Measurements from ENCODE around the gene PHF13. TPM values are rescaled to one million over a fixed set of nuclear protein-coding genes. Genes with fewer than 3 reads are reported as not detected.
"Not testable (repeated sequence)": the region's sequence is repeated elsewhere in the genome, so short reads cannot be mapped to it uniquely, and the experiment has no call there.

The PHF13 gene
- polyA plus RNA-seq, 1 experiment = 9.4 TPM

DNA sequence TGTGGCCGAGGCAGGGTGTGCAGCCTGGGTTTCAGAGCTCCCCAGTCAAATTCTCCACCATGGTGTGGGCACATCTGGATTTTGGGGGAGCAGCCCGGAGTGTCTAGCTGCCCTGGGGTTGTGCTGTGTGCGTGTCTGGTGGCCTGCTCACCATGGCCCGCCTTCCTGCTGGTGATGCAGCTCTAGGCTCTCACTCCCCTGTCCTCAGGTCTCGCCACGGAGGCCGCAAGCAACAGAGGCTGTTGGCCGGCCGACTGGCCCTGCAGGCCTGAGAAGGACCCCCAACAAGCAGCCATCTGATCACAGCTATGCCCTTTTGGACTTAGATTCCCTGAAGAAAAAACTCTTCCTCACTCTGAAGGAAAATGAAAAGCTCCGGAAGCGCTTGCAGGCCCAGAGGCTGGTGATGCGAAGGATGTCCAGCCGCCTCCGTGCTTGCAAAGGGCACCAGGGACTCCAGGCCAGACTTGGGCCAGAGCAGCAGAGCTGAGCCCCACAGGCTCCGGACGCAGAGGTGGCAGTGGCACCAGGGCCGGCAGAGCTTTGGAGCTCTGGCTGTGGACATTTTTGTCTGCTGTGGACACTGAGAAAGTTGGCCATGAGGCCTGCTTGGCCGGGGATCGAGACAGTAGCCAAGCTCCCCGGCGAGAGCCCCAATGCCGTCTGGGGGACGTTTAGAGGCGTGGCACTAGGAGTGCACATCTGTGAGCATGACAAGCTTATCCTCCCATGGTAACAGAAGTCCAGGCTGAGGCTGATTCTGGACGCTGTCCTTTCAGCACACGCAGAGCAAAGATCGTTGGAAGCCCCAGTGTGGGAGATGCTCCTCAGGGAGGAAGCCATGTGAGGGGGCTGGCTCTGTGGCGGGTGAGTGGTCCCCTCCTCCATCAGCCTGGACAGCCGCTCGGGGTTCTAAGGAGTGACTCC lies 19.3 kb downstream of the PHF13 start:
- ChIA-PET POLR2A (no interaction called here), CTCF (interaction anchor here (0.5 to 6.1 kb wide), 5 partner anchors 9 to 55 kb away, joined by 3 to 28 read pairs (median 4); no protein-coding TSS in a partner anchor)
- H3K27me3 ChIP-seq (ENCODE audit: control insufficient read depth, insufficient read depth, low read length) = no peaks in the 10 kb centered on the region
- TF ChIP-seq, protein P1, sequence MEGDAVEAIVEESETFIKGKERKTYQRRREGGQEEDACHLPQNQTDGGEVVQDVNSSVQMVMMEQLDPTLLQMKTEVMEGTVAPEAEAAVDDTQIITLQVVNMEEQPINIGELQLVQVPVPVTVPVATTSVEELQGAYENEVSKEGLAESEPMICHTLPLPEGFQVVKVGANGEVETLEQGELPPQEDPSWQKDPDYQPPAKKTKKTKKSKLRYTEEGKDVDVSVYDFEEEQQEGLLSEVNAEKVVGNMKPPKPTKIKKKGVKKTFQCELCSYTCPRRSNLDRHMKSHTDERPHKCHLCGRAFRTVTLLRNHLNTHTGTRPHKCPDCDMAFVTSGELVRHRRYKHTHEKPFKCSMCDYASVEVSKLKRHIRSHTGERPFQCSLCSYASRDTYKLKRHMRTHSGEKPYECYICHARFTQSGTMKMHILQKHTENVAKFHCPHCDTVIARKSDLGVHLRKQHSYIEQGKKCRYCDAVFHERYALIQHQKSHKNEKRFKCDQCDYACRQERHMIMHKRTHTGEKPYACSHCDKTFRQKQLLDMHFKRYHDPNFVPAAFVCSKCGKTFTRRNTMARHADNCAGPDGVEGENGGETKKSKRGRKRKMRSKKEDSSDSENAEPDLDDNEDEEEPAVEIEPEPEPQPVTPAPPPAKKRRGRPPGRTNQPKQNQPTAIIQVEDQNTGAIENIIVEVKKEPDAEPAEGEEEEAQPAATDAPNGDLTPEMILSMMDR (IDR thresholded peaks at IDR 0.05; ENCODE audit: insufficient read depth, low read depth, low read length) = no peak
- no peak overlapping the region for H3K4me3 ChIP-seq (ENCODE audit: low read depth, low read length)
- peaks cover 35% of the 10 kb centered on the region for H3K36me3 ChIP-seq (ENCODE audit: control insufficient read depth, insufficient read depth, low read length)
- DNase-seq (ENCODE audit: low read depth) = no peak

DNA sequence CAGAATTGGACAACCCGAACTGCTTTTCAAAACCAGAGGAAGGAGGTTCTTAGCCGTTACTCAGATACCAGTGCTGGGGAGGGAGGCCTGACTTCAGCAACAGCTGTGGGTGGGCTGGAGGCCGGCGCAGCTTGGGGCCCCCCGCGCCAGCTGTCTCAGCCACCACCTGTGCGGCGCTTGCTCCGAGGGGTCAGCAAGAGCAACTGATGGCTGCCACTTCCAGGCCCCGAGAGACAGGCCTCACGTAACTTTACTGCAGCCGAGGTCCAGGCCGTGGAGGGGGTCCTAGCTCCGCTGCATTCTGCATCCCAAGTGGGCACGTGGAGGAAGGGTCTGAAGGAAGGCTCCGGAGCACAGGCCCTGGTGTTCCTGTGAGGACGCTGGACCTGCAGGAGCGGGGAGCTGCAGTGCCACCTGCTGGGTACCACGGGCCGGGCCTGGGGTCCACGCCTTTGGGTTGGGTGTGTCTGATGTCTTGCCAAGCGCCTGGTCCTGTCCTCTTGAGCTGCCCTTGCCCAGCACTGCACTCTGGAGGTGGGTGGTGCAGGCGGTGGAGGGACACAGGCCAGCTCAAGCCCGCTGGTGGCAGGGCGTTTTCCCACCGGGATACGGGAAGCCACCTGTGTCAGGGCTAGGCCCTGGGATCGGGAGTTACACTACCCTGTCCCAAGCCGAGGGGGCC lies 21.0 kb downstream of the PHF13 start:
- no peak for DNase-seq (ENCODE audit: low read depth)
- CTCF ChIA-PET = interaction anchor here (0.8 to 6.1 kb wide), 8 partner anchors 8 to 147 kb away, joined by 3 to 28 read pairs (median 4); partner anchors contain the start of gene NOL9
- Histone ChIP-seq H3K4me3 (ENCODE audit: low read depth, low read length) (no peak overlapping the region), H3K27me3 (ENCODE audit: control insufficient read depth, insufficient read depth, low read length) (no peaks in the 10 kb centered on the region), H3K36me3 (ENCODE audit: control insufficient read depth, insufficient read depth, low read length) (peaks cover 22% of the 10 kb centered on the region)
- TF ChIP-seq, protein P1 (IDR thresholded peaks at IDR 0.05; ENCODE audit: insufficient read depth, low read depth, low read length) = peak; percentile 52
- POLR2A ChIA-PET = no interaction called here

DNA sequence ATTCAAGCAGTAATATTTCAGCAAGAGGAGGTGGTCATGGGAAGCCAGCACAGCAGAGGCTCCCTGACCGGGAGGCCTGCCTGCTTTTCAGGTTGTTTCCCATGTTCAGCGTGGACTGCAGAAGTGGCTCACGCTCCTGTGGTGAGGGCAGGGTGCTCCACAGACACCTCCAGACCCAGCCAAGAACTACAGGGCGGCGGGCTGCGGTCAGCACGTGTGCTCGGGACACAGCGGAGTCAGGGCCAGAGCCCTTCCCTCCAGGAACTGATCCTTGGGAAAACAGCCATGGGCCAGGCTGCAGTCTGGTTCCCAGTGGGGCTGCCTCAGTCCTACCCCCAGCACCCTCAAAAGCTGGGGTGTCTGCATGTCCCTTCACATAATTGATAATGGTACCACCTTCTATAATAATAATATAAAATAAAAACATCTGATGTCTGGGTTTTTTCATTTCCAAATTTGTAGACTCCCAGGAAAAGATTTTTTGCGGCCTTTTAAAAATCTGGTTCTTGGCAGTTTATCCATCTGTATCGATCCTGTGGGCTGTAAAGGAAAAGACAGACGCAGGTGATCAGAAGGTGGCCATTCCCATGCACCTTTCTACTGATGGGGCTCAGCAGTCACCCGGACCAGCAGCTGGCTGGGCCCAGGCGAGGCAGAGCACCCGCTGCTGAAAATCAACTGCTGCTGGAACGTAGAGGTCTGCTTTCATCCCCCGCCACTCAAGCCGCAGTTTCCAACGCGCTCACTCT lies 21.8 kb downstream of the PHF13 start:
- DNase-seq (ENCODE audit: low read depth) = no peak
- CTCF ChIA-PET = interaction anchor here (0.8 to 6.1 kb wide), 7 partner anchors 9 to 148 kb away, joined by 3 to 28 read pairs (median 4); partner anchors contain the start of gene NOL9

DNA sequence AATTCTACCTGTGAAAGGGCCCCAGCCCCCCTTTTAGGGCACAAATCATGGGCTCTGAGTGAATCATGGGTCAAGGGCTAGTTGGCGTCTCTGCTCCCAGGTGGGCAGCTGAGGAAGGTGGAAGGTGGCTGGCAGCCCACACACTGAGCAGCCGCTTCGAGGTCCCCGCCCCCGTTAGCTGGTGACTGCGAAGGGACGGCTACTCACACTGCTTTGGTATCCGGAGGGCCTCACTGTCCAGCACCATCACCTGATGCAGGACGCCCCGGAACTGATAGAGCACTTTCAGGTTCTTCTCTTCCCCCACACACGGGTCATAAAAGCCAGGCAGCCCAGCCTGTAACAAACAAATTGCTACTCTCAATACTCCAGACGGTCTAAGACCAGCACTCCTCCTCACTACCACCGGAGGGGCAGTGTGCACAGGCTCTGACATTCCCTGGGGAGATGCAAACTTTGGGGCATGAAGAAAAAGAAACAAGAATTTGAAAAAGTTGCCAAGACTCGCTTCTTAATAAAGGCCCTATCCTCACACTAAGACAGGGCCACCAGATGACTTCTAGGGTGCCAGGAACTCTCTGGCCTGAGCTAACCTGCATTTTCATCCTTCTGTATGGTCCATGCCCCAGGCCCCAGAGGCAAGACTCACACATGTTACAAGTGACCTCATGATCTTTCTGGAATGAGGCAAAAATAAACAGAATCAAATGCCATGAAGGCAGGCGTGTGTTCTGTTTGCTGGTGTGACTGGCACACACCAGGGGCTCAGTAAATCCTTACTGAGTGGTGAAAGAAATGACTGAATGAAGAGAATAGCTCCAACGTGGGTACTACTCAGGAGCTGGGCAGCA lies 22.6 kb downstream of the PHF13 start:
- Histone ChIP-seq H3K36me3 (ENCODE audit: control insufficient read depth, insufficient read depth, low read length) (peaks cover 22% of the 10 kb centered on the region), H3K27me3 (ENCODE audit: control insufficient read depth, insufficient read depth, low read length) (no peaks in the 10 kb centered on the region), H3K4me3 (ENCODE audit: low read depth, low read length) (no peak overlapping the region)
- TF ChIP-seq, protein P1 (IDR thresholded peaks at IDR 0.05; ENCODE audit: insufficient read depth, low read depth, low read length) = no peak
- DNase-seq (ENCODE audit: low read depth) = no peak
- CTCF ChIA-PET = interaction anchor here (0.7 to 6.1 kb wide), 7 partner anchors 9 to 146 kb away, joined by 3 to 28 read pairs (median 3); no protein-coding TSS in a partner anchor
- POLR2A ChIA-PET = interaction anchor here (0.8 kb wide), 1 partner anchor 12 kb away, joined by 5 read pairs; the partner anchor contains the start of gene THAP3

More for the DNA sequence above, 21.8 kb downstream of the PHF13 start:
- Histone ChIP-seq H3K36me3 (ENCODE audit: control insufficient read depth, insufficient read depth, low read length) (peaks cover 22% of the 10 kb centered on the region), H3K27me3 (ENCODE audit: control insufficient read depth, insufficient read depth, low read length) (no peaks in the 10 kb centered on the region), H3K4me3 (ENCODE audit: low read depth, low read length) (no peak overlapping the region)
- POLR2A ChIA-PET = no interaction called here
- TF ChIP-seq, protein P1 (IDR thresholded peaks at IDR 0.05; ENCODE audit: insufficient read depth, low read depth, low read length) = no peak

GRCh38 chr1:6636778-6637177 lies 23.2 kb downstream of the PHF13 start:
- H3K4me3 ChIP-seq (ENCODE audit: low read depth, low read length); H3K27me3 ChIP-seq (ENCODE audit: control insufficient read depth, insufficient read depth, low read length); POLR2A ChIA-PET; DNase-seq (ENCODE audit: low read depth): not testable (repeated sequence)
- peaks cover 22% of the 10 kb centered on the region for H3K36me3 ChIP-seq (ENCODE audit: control insufficient read depth, insufficient read depth, low read length)
- CTCF ChIA-PET = interaction anchor here (0.7 to 6.1 kb wide), 6 partner anchors 9 to 146 kb away, joined by 3 to 28 read pairs (median 3); no protein-coding TSS in a partner anchor
